ENCODE measurements around the gene WBP2.

DNA sequence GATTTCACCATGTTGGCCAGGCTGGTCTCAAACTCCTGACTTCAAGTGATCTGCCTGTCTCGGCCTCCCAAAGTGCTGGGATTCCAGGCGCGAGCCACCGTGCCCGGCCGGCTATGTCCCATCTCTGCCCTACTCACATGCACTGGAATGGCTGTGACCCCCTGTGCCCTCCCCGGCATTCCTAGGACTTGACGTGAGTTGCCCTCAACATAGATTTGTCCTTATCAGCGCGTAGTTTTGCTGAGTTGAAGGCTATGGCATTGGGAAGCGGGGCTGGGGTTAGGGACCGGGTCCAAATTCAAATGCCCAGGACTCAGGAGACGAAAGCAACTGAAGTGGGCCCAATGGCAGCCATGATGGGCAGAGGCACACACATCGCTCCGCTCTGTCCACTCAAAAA lies 16.7 kb downstream of the WBP2 start:
- TF ChIP-seq, protein P1, sequence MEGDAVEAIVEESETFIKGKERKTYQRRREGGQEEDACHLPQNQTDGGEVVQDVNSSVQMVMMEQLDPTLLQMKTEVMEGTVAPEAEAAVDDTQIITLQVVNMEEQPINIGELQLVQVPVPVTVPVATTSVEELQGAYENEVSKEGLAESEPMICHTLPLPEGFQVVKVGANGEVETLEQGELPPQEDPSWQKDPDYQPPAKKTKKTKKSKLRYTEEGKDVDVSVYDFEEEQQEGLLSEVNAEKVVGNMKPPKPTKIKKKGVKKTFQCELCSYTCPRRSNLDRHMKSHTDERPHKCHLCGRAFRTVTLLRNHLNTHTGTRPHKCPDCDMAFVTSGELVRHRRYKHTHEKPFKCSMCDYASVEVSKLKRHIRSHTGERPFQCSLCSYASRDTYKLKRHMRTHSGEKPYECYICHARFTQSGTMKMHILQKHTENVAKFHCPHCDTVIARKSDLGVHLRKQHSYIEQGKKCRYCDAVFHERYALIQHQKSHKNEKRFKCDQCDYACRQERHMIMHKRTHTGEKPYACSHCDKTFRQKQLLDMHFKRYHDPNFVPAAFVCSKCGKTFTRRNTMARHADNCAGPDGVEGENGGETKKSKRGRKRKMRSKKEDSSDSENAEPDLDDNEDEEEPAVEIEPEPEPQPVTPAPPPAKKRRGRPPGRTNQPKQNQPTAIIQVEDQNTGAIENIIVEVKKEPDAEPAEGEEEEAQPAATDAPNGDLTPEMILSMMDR (IDR thresholded peaks at IDR 0.05 in 4 of 5, conservative IDR thresholded peaks at IDR 0.05 in 1 of 5) = no peak
- TF ChIP-seq POLR2A (IDR thresholded peaks at IDR 0.05) = no peak
